K562 (cell line): ENCODE data around the gene NR1H3.

Experiments
- SRF ChIP-seq, 2 experiments: fragments of 250-450, 450-650 bp in 1 of 2; sonication (Bioruptor Pico) in 1 of 2; sonication (generic) in 1 of 2; formaldehyde crosslinking; IDR thresholded peaks; 2 replicates each; pipeline versions ENCODE4 v1.5.0 to v1.5.1; 2020 to 2022; ENCODE audit warnings: mild to moderate bottlenecking in 1 of 2, missing genetic modification reagents in 1 of 2
- TAL1 ChIP-seq: fragments of 450-650 bp; IDR thresholded peaks from 2 replicates; pipeline ENCODE4 v1.6.1; 2016; ENCODE audit warnings: mild to moderate bottlenecking
- ZNF274 ChIP-seq: IDR thresholded peaks from 2 replicates; pipeline ENCODE4 v1.6.1; 2011; ENCODE audit warnings: low read depth, mild to moderate bottlenecking, low read length, moderate library complexity, borderline replicate concordance
- TF ChIP-seq, protein P1 (sequence below), 3 experiments: IDR thresholded peaks in 2 of 3; conservative IDR thresholded peaks in 1 of 3; 2 replicates each; pipeline ENCODE4 v1.5.1; 2011 to 2012; ENCODE audit warnings: low read length in 3 of 3, mild to moderate bottlenecking in 3 of 3, control low read depth in 2 of 3, improper control_type of control experiment in 1 of 3, inconsistent platforms in 1 of 3, low read depth in 1 of 3, mixed read lengths in 1 of 3, moderate library complexity in 1 of 3; ENCODE audit not compliant: insufficient read depth in 2 of 3
- TF ChIP-seq, protein P2 (sequence below), 2 experiments: fragments of 450-650 bp; IDR thresholded peaks; 2 replicates each; pipeline ENCODE4 v1.6.1; 2016; ENCODE audit warnings: mild to moderate bottlenecking in 2 of 2, borderline replicate concordance in 1 of 2, low read depth in 1 of 2, moderate library complexity in 1 of 2

DNA sequence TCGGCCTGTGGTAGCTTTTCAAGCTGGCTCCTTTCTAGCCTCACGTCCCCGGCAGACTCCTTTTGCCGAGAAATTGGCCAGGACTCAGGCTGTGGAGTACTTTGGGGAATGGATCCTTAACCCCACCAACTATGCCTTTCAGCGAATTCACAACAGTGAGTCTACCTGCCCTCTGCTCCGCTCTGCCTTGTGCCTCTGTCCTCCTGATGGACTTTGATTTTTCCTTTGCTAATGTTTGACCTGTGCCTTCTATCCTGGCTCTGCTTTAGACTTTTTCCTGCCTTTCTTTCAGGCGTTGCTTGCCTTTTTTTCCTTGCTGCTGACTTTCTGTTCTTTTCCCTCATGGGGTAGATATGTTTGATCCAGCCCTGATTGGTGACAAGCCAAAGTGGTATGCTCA, 24.7 kb downstream of the NR1H3 start:
- TF ChIP-seq ZNF274 (no peak), SRF (CRISPR knock-in tag; IDR thresholded peaks at IDR 0.05) (no peak), TAL1 (no peak)
- TF ChIP-seq, protein P1, sequence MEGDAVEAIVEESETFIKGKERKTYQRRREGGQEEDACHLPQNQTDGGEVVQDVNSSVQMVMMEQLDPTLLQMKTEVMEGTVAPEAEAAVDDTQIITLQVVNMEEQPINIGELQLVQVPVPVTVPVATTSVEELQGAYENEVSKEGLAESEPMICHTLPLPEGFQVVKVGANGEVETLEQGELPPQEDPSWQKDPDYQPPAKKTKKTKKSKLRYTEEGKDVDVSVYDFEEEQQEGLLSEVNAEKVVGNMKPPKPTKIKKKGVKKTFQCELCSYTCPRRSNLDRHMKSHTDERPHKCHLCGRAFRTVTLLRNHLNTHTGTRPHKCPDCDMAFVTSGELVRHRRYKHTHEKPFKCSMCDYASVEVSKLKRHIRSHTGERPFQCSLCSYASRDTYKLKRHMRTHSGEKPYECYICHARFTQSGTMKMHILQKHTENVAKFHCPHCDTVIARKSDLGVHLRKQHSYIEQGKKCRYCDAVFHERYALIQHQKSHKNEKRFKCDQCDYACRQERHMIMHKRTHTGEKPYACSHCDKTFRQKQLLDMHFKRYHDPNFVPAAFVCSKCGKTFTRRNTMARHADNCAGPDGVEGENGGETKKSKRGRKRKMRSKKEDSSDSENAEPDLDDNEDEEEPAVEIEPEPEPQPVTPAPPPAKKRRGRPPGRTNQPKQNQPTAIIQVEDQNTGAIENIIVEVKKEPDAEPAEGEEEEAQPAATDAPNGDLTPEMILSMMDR (IDR thresholded peaks at IDR 0.05 in 2 of 3, conservative IDR thresholded peaks at IDR 0.05 in 1 of 3; ENCODE audit: insufficient read depth in 2 of 3, low read depth in 1 of 3, low read length in 3 of 3) = no peak
- TF ChIP-seq, protein P2, sequence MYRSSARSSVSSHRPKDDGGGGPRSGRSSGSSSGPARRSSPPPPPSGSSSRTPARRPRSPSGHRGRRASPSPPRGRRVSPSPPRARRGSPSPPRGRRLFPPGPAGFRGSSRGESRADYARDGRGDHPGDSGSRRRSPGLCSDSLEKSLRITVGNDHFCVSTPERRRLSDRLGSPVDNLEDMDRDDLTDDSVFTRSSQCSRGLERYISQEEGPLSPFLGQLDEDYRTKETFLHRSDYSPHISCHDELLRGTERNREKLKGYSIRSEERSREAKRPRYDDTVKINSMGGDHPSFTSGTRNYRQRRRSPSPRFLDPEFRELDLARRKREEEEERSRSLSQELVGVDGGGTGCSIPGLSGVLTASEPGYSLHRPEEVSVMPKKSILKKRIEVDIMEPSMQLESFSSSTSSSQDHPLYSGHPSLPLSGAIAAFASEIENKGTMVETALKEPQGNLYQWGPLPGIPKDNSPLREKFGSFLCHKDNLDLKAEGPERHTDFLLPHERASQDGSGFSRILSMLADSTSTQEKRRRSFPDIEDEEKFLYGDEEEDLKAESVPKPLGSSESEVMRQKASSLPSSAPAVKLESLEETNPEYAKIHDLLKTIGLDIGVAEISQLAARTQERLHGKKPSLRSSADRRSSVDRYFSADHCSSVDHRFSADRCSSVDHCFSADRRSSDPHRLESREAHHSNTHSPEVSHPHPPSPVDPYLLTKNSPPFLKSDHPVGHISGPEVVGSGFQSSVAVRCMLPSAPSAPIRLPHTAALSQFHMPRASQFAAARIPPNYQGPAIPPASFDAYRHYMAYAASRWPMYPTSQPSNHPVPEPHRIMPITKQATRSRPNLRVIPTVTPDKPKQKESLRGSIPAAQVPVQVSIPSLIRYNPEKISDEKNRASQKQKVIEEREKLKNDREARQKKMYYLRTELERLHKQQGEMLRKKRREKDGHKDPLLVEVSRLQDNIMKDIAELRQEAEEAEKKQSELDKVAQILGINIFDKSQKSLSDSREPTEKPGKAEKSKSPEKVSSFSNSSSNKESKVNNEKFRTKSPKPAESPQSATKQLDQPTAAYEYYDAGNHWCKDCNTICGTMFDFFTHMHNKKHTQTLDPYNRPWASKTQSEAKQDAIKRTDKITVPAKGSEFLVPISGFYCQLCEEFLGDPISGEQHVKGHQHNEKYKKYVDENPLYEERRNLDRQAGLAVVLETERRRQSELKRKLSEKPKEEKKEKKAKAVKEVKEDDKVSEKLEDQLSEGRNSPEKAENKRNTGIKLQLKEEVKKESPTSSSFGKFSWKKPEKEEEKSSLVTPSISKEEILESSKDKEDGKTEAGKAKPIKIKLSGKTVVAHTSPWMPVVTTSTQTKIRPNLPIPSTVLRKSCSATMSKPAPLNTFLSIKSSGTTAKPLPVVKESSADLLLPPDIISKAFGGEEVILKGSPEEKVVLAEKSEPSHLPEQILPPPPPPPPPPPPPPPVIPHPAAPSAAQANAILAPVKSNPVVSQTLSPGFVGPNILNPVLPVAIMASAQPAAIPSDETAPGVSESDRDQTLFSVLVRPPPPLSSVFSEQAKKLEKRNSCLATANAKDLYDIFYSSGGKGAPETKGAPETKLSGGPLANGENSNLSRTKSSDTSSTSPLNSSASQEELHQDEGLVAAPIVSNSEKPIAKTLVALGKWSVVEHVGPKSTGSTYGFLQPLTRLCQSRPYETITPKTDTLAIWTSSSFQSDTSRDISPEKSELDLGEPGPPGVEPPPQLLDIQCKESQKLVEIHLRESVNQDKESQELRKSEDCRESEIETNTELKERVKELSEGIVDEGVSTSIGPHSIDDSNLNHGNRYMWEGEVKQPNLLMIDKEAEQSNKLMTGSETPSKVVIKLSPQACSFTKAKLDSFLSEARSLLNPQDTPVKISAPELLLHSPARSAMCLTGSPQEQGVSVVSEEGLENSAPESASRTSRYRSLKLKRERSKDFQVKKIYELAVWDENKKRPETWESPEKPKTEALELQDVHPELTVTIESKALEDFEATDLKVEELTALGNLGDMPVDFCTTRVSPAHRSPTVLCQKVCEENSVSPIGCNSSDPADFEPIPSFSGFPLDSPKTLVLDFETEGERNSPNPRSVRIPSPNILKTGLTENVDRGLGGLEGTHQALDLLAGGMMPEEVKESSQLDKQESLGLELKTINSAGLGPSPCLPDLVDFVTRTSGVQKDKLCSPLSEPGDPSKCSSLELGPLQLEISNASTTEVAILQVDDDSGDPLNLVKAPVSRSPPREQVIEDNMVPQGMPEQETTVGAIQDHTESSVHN (IDR thresholded peaks at IDR 0.05; ENCODE audit: borderline replicate concordance in 1 of 2, low read depth in 1 of 2) = no peak
